ENCODE measurements around the gene PREB. TPM values are rescaled to one million over a fixed set of nuclear protein-coding genes. Genes with fewer than 3 reads are reported as not detected.

The PREB gene
- total RNA-seq, 1 donor, result 45.2 TPM

GRCh38 chr2:27152102-27152795 lies 17.8 kb upstream of the PREB start:
- no peak overlapping the region for H3K27ac ChIP-seq (ENCODE audit: low read depth, low read length)
- H3K4me1 ChIP-seq (ENCODE audit: insufficient read depth, low read length), result no peaks in the 10 kb centered on the region
- H3K9me3 ChIP-seq (ENCODE audit: low read depth, low read length), result no peaks in the 10 kb centered on the region
- no peak overlapping the region for H2AFZ ChIP-seq (ENCODE audit: low read length)
- H3K27me3 ChIP-seq (ENCODE audit: insufficient read depth, low read length), result no peaks in the 10 kb centered on the region
- no peaks in the 10 kb centered on the region for H3K36me3 ChIP-seq (ENCODE audit: insufficient read depth, low read length)
- no peaks in the 10 kb centered on the region for H3K79me2 ChIP-seq (ENCODE audit: insufficient read depth, low read length)
- no peak for TF ChIP-seq CTCF (IDR thresholded peaks at IDR 0.05; ENCODE audit: extremely low read depth, low read depth, low read length)
- no peaks in the 10 kb centered on the region for H4K20me1 ChIP-seq (ENCODE audit: insufficient read depth, low read length)
- DNase-seq (ENCODE audit: insufficient read length, low spot score, missing footprints), result no peak
- no peak overlapping the region for H3K4me2 ChIP-seq (ENCODE audit: insufficient read depth, low read length)
- no peak overlapping the region for H3K4me3 ChIP-seq (ENCODE audit: insufficient read depth, low read length)

- no peaks in the 10 kb centered on the region for H3K27me3 ChIP-seq (ENCODE audit: insufficient read depth, low read length)
- TF ChIP-seq CTCF (IDR thresholded peaks at IDR 0.05; ENCODE audit: extremely low read depth, low read depth, low read length), result no peak
- no peak overlapping the region for H3K4me3 ChIP-seq (ENCODE audit: insufficient read depth, low read length)
- H3K9me3 ChIP-seq (ENCODE audit: low read depth, low read length), result no peaks in the 10 kb centered on the region
- no peak overlapping the region for H3K4me2 ChIP-seq (ENCODE audit: insufficient read depth, low read length)
- H2AFZ ChIP-seq (ENCODE audit: low read length), result no peak overlapping the region
- no peaks in the 10 kb centered on the region for H3K79me2 ChIP-seq (ENCODE audit: insufficient read depth, low read length)
- DNase-seq (ENCODE audit: insufficient read length, low spot score, missing footprints), result no peak
- no peaks in the 10 kb centered on the region for H3K36me3 ChIP-seq (ENCODE audit: insufficient read depth, low read length)
- H3K27ac ChIP-seq (ENCODE audit: low read depth, low read length), result no peak overlapping the region
- no peaks in the 10 kb centered on the region for H4K20me1 ChIP-seq (ENCODE audit: insufficient read depth, low read length)
- no peaks in the 10 kb centered on the region for H3K4me1 ChIP-seq (ENCODE audit: insufficient read depth, low read length)
These were observed 16.3 kb upstream of the PREB start for GRCh38 chr2:27150639-27151230.

- TF ChIP-seq CTCF (IDR thresholded peaks at IDR 0.05; ENCODE audit: extremely low read depth, low read depth, low read length), result no peak
- Histone ChIP-seq H3K9me3 (ENCODE audit: low read depth, low read length) (no peaks in the 10 kb centered on the region), H2AFZ (ENCODE audit: low read length) (no peak overlapping the region), H4K20me1 (ENCODE audit: insufficient read depth, low read length) (no peaks in the 10 kb centered on the region), H3K27ac (ENCODE audit: low read depth, low read length) (no peak overlapping the region), H3K4me3 (ENCODE audit: insufficient read depth, low read length) (no peak overlapping the region), H3K79me2 (ENCODE audit: insufficient read depth, low read length) (no peaks in the 10 kb centered on the region), H3K4me1 (ENCODE audit: insufficient read depth, low read length) (no peaks in the 10 kb centered on the region), H3K36me3 (ENCODE audit: insufficient read depth, low read length) (no peaks in the 10 kb centered on the region), H3K4me2 (ENCODE audit: insufficient read depth, low read length) (no peak overlapping the region), H3K27me3 (ENCODE audit: insufficient read depth, low read length) (no peaks in the 10 kb centered on the region)
- DNase-seq (ENCODE audit: insufficient read length, low spot score, missing footprints), result no peak
These were observed 15.4 kb upstream of the PREB start for GRCh38 chr2:27149570-27150405.
